Subcutaneous adipose tissue (tissue), 4 donors: ENCODE measurements around the gene ELMO1. TPM values are rescaled to one million over a fixed set of nuclear protein-coding genes. Genes with fewer than 3 reads are reported as not detected.

Experiments
- total RNA-seq, 4 donors: library from RNA; depleted of rRNA; stranded (reverse); fragments of >200 nt; gene quantifications; one replicate each; pipeline ENCODE4 v1.1.0, GENCODE V29; 2016
- TF ChIP-seq, protein P1 (sequence below): fragments of 450-650 bp; IDR thresholded peaks from one replicate; pipeline ENCODE4 v1.5.1; 2016; ENCODE audit warnings: low read depth, mild to moderate bottlenecking, control low read depth, antibody characterized with exemption, moderate library complexity

ELMO1 gene
- total RNA-seq, 4 donors from 2014 or later = 97.1 to 129 (median 126) TPM

DNA sequence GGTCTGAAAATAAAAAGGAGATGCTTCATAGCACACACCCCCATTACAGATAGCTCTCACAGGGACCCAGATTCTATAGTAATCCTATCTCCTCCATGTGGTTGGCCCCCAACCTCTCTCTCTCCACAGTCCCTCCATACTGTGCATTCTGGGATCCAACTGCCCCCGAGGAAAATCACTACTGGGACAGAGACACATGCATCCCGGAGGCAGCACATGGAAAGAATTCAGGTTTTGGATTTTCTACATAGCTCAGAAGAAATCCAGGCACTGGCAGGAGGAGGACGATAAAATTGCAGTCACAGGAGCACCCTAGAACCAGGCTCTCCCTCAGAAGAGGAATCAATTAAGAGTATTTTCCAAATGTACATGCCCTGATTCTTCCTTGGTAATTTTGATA lies 239.5 kb downstream of the ELMO1 start:
- TF ChIP-seq, protein P1, sequence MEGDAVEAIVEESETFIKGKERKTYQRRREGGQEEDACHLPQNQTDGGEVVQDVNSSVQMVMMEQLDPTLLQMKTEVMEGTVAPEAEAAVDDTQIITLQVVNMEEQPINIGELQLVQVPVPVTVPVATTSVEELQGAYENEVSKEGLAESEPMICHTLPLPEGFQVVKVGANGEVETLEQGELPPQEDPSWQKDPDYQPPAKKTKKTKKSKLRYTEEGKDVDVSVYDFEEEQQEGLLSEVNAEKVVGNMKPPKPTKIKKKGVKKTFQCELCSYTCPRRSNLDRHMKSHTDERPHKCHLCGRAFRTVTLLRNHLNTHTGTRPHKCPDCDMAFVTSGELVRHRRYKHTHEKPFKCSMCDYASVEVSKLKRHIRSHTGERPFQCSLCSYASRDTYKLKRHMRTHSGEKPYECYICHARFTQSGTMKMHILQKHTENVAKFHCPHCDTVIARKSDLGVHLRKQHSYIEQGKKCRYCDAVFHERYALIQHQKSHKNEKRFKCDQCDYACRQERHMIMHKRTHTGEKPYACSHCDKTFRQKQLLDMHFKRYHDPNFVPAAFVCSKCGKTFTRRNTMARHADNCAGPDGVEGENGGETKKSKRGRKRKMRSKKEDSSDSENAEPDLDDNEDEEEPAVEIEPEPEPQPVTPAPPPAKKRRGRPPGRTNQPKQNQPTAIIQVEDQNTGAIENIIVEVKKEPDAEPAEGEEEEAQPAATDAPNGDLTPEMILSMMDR = no peak

DNA sequence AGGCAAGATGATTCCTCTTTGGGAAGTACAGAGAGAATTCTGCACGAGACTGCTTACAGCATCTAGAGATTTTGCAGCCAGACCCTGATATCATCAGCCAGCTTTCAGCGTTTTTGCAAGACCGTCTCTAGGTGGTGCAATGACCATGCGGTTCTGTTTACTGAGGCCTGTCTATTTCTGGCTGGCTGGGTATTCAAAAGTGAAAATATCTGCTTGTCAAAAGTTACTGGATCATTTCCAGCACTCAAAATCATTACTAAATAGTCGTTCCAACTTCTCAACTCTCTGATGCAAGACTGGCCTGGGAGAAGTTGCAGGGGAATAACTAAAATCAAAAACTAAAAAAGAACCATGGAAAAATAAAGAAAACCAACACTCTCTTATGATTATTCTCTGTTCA lies 240.1 kb downstream of the ELMO1 start:
- TF ChIP-seq, protein P1 = no peak

DNA sequence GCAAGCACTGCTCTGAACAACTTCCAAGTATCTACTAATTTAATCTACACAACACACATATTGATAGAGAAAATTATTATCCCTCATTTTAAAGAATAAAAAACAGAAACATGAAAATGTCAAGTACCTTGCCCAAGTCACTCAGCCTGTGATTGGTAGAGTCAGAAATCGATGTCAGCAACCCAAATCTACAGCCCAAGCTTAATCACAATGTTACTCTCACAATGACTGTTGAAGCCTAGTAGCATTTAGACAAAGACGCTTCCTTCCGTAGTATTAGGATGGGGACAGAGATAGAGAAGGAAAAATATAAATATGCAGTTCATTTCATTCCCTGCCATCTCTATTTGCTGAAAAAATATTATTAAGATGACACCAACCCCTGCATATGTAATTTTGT lies 242.5 kb downstream of the ELMO1 start:
- TF ChIP-seq, protein P1 = no peak

DNA sequence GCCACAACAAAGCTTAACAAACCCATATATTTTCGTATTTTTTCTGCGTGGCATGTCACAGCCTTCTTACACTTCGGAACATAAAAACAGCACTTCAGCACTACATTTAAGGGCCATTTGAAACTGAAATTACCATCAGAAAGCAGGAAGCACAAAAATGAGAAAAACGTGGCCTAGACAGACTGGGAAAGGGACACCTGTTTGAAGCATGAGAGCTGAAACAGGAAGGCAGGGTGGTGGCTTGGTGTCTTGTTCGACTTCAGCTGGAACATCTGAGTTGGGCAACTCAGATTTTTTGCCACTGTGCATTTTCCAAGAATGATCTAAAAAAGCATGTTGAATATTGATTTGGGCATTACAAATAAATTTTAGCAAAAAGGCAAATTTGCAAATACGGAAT lies 243.2 kb downstream of the ELMO1 start:
- TF ChIP-seq, protein P1 = no peak

DNA sequence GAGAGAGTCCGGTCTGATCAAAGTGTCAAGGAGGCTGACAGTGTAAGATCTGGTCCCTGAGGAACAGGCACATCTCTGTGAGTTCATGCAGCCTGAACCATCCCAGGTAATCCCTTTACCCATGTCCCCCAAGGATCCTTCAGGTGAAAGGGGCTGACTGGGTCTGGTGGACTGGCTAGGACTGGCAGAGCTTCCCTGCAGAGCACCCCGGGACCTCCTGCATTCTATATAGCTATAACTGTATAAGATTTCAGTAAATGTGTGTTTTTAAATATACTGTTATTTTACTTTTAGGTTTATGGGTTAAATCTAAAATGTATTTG lies 246.8 kb downstream of the ELMO1 start:
- TF ChIP-seq, protein P1 = no peak

DNA sequence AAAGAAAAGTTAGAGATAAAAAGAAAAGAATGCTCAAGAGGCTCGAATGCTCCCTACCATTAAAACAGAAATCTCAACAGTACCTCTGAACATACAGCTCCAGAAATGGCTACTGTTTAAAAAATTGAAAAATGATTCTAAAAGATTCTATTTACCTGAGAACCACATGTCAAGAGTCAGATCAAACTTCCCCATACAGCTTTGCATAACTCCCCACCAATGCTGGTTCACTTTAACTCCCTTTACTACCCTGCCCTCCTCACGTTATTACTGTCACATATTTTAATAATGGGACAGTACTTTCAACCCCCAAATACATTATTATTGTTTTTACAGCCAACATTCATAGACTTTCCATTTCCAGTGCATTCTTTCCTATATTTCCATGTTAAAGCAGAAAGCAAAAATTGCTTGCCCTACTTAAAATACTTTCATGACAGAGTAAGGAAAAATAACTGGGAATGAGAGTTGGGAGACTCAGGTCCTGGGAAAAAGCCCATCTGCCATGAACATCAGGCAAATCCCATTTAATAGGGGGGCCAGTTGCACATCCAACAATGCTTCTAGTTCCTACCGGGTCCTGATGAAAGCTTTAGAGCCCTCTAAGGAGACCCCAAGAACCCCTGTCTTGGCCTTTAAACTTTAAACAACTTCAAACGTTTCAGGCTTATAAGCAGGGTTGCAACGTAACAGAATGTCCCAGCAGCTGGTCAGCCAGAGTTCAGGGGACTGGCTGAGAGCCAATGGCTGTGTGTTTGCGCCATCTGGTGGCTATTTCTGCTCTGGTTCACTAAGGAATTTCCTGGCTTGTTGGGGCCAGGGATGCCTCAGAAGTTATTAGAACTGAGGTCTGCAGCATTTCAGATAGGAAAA lies 247.4 kb downstream of the ELMO1 start:
- TF ChIP-seq, protein P1 = no peak

DNA sequence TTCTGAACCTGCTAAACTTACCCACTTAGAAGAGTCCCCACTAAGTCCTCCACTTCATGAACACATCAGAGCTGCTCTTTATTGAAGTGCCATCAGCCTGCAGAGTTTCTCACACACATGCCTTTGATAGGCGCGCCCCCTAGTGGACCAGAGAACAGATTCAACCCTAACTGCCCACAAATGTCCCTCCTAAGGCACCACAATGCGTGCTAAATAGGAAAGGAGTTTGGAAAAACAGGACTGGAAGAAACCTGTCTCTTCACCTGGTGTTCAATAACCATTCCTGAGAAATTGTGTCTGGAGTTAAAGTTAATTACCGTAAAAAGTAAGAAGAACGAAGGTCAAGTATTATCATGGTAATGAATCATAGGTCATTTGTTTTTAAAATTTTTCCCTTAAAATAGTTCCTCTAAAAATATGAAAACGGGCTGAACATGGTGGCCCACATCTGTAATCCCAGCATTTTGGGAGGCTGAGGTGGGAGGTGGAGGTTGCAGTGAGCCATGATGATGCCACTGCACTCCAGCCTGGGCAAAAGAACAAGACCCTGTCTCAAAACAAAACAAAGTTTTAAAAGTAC lies 249.7 kb downstream of the ELMO1 start:
- TF ChIP-seq, protein P1 = no peak
